Measurements from ENCODE around the gene IMPG2.

The IMPG2 gene

DNA sequence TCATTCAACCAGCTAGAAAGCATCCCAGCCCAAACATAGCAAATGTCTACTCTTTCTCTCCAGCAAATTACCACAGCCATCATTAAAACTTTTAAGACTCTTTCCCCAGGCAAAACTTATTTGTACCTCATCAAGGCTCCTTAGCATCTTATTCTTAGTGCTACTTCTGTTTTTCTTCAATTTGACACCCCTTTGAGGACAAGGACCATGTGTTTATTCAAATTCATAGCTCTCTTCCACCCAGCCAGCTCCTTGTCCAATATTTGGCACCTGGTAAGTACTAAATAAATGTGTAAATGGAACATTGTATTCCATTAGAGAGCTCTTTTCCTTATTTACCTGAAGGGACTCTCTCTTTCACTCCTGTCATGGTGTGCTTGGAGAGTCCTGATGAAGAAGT is 89.8 kb downstream of the IMPG2 start:
- DNase-seq, result no peak

DNA sequence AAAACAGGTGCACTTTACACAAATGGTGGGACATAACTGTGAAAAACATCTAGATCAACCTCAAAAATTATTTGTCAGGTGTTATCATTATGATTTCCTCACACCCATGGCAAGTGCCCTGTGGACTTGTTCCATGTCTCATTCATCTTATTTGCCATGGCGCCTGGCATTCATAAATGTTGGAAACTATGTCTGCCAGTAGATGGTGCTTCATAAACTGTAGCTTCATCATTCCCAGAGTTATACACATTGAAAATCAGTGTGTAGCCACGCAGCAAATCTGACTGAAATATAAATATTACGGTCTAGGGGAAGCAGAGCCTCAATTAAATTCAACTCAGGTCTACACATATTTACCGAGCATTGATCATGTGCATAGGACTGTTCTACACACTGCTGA is 90.7 kb downstream of the IMPG2 start:
- no peak for DNase-seq

GRCh38 chr3:101228441-101228840 is 91.9 kb downstream of the IMPG2 start:
- DNase-seq, result no peak

DNA sequence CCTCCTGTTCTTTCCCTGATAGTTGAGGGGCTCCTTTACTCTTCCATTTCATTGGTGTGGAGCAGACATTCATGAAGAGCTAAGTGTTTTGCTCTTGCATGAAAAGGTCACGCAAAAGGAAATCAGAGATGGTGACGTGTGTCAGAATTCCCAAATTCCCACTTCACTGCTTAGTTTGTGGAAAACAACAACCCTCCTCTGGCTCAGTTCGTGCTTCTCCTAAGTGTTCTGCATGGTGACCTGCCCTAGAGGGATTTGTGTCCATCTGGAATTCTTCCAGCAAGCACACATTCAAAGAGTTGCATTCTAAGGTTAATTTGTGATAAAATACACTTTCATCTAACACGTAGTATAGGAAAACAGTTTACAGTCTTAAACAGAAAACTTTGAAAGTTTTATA is 95.6 kb downstream of the IMPG2 start:
- no peak for DNase-seq

DNA sequence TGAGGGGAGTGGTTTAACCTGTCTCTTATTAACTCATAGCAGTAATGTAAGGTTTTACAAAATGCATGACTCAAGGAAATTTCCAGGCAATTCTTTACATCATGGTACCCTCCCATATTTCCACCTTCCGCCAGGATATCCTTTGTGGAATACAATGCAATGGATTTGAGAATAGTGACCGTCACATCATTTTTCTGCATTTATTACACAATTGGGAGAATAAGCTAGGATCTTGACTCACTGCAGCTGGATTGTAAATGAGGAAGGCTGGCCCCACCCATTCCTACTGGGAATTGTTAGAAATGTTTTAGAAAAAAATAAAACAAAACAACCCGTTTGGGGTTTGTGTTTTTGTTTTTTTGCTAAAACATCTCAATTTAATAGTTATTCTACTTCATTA is 97.4 kb downstream of the IMPG2 start:
- DNase-seq, result no peak

DNA sequence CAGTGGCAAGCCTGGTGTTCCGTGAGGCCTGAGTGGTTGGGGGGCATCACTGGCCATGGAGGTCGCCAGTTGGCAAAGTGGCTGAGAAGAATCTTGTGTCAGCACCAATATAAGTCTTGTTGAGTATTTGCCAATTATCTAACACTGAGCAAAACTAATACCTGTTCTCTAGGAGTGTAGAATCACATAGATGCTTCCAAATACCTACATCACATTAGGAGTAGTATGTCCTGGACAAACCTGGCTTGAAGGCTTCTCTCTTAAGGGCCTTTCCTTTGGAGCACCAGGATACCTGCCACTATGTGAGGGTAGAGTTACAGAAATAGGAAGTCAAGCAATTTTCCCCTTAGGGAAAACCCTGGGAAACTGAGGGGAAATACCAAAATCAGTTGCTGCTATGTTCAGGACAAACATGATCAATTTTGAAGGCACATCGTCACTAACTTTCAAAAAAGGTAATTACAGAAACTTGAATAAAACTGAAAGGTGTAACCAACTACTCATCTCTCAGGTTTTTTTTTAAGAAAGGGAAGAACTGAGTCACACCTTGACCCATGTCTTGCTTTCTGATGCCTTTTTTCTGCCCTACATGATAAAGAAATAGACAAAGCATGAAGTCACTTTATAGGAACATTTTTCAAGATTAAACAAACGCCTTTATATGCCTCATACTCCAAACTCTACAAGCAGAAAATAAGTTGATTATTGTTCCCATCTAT is 100.4 kb downstream of the IMPG2 start:
- no peak for DNase-seq

- DNase-seq, result no peak
Observed at GRCh38 chr3:101217472-101218245, 102.7 kb downstream of the IMPG2 start.

GRCh38 chr3:101216710-101217465 is 103.5 kb downstream of the IMPG2 start:
- DNase-seq, result no peak

GRCh38 chr3:101212730-101213129 is 107.6 kb downstream of the IMPG2 start:
- DNase-seq, result no peak

DNA sequence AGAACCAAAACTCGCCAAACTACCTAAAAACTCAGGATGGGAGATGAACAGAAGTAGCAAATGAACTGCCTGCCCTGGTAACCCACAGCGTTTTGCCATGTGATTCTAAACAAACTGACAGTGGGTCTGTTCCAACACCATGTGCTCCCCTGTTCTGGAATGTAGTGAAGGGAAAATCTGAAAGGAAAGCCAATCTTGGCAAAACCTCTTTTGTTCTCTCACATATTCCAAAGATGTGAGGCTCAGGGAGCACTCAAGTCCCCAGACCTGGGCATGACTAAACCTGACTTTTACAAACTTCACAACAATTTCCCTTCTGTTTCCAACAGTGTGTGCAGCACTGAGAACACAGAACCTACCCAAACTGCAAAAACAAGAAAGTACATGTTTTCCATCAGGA is 116.1 kb downstream of the IMPG2 start:
- DNase-seq, result no peak

- DNase-seq, result no peak
Observed at GRCh38 chr3:101203411-101203810, 117.0 kb downstream of the IMPG2 start.

GRCh38 chr3:101202640-101203039 is 117.7 kb downstream of the IMPG2 start:
- no peak for DNase-seq

- no peak for DNase-seq
Observed at GRCh38 chr3:101200461-101200860, 119.9 kb downstream of the IMPG2 start.

DNA sequence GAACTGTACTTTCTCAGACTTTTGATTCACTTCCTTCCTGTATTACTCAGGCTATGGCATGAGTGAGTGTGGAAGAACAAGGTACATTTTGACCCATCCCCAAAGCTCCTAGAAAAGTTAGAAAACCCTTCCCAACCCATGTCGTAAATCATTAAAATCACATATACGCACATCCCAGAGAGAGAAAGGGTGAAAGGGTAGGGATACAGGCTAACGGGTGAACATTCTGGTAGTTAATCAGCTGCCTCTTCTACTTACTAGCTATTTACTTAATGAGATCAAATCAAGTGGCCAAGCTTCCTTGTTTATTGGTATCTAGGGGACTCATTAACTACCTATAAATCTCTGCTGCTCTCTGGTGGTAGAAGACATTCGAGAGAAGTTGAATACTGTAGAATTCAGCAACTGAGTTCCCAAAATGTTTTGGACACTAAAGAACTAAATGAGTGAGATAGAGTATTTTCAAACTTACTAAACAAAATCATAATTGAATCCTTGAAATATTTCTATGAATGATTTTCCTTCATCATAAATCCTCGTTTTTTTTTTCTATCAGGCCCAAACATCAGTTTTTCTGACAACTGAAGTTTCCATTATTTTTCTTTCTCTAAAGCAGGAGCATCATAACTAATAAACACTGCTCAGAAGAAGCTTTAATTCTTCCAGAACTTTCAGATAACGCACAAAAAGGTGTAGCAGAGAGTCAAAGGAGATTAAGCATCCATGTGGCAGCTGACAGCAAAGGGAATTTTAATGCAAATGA is 124.2 kb downstream of the IMPG2 start:
- DNase-seq, result peak; percentile 66

GRCh38 chr3:101194392-101194791 is 126.0 kb downstream of the IMPG2 start:
- DNase-seq, result no peak

DNA sequence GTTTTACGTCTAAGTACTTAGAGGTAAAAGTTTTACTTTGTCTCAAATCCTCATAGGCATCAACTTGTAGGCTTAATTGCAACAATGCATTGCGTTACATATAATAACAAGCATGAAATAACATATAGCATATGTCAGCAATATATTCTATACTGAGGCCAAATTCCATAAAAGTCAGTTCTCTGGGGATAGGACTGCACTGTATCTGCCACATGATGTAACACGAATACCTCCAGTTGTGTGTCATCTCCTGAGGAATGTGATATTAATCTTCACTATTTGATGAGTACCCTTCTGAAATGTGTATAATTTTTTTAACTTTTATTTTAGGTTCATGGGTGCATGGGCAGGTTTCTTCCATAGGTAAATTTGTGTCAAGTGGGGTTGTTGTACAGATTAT is 126.4 kb downstream of the IMPG2 start:
- DNase-seq, result no peak

- no peak for DNase-seq
Observed at GRCh38 chr3:101189796-101190195, 130.6 kb downstream of the IMPG2 start.

DNA sequence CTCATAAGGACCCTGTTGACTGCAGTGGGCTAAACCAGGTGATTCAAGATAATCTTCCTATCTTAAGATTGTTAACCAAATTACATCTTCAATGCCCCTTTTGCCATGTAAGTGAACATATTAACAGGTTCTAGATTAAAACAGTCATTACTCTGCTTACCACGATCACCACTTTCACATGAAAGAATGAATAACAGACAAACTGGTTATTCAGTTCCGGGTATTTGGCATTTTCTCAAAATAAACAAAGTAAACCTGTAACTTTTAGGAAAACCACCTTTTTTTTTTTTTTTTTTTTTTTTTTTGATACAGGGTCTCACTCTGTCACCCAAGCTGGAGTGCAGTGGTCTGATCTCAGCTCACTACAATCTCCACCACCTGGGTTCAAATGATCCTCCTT is 131.2 kb downstream of the IMPG2 start:
- DNase-seq, result no peak

- DNase-seq, result no peak
Observed at GRCh38 chr3:101185341-101185740, 135.0 kb downstream of the IMPG2 start.

DNA sequence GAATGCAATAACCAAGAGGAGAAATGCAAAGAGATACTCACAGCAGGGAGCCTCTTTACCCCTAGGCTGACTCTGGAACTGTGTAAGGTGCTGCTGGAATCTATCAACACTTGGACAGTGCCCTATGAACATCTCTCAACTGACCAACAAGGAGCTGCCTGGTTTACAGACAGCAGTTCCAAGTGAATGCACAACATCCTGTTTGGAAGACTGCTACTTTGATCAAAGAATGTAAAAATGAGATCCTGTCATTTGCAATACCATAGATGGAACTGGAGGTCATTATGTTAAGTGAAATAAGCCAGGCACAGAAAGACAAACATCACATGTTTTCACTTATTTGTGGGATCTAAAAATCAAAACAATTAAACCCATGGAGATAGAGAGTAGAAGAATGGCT is 136.3 kb downstream of the IMPG2 start:
- DNase-seq, result no peak

DNA sequence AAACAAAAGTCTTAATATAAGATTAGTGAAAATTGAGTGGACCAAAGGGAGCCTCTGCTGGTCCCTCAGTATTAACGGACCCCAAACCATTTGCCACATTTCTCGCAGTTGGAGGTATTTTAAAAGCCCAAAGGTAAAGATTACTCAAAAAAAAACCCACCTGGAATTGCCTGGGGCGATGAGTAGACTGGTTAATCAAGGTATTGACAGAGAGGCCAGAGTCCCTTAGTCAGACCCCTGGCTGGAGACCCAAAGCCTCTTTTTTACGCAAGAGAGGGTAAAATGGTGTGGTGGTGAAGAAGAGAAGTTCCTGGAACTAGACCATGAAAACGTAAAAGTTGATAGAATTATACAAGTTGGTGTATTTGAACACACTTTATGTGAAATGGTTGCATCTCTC is 137.2 kb downstream of the IMPG2 start:
- no peak for DNase-seq

- no peak for DNase-seq
Observed at GRCh38 chr3:101182734-101183133, 137.6 kb downstream of the IMPG2 start.

- DNase-seq, result no peak
Observed at GRCh38 chr3:101181801-101182200, 138.6 kb downstream of the IMPG2 start.
